IMR-90 (cell line): Measurements from ENCODE around the gene BNIP5. TPM values are rescaled to one million over a fixed set of nuclear protein-coding genes. Genes with fewer than 3 reads are reported as not detected.
A peak's percentile ranks its signal among the peaks of the same experiment; 100 is the strongest.

Source experiments
- ATAC-seq: fragments of 200-7000 bp; cut with Tn5 transposase; 2 replicates; pipeline ENCODE4 v1.9.1; 2020; ENCODE audit warnings: low read depth, mild to moderate bottlenecking, moderate library complexity
- BruUV-seq: library from RNA; stranded (reverse); fragments of 400-500 nt; replicated peaks from 2 replicates; lab custom pipeline; 2021; lab: Mats Ljungman, UMichigan
- CTCF ChIA-PET: fragments of 300-600 bp; formaldehyde crosslinking; extraction: SDS; loops from one replicate; lab custom pipeline; 2021; ENCODE audit warnings: antibody characterized with exemption; lab: Yijun Ruan, JAX
- POLR2A ChIA-PET: fragments of 300-600 bp; sonication (Branson Sonifier 250); formaldehyde crosslinking; loops from one replicate; lab custom pipeline; 2022; ENCODE audit warnings: antibody characterized with exemption; ENCODE audit not compliant: unreplicated experiment; lab: Charles Lee
- DNase-seq: peaks from one replicate; pipeline ENCODE4 v3.0.0; 2013
- H2AFZ ChIP-seq: replicated peaks from 2 replicates; pipeline ENCODE3; 2013; ENCODE audit warnings: low read length, mild to moderate bottlenecking; ENCODE audit not compliant: poor library complexity
- H2AK5ac ChIP-seq: 2 replicates; pipeline ENCODE4 v1.6.1; 2013; ENCODE audit warnings: low read depth, low read length, inconsistent platforms
- H2AK9ac ChIP-seq: replicated peaks from 2 replicates; pipeline ENCODE3; 2013; ENCODE audit warnings: mild to moderate bottlenecking, low read depth, low read length, moderate library complexity; ENCODE audit not compliant: poor library complexity
- H2BK120ac ChIP-seq: 2 replicates; pipeline ENCODE4 v1.6.1; 2013; ENCODE audit warnings: low read depth, low read length, inconsistent platforms
- H2BK15ac ChIP-seq: 3 replicates; pipeline ENCODE4 v1.6.1; 2013; ENCODE audit warnings: low read depth, low read length, inconsistent platforms
- H2BK20ac ChIP-seq: 2 replicates; pipeline ENCODE4 v1.6.1; 2013; ENCODE audit warnings: low read depth, mild to moderate bottlenecking, inconsistent platforms, low read length, moderate library complexity
- H2BK5ac ChIP-seq: 2 replicates; pipeline ENCODE4 v1.6.1; 2013; ENCODE audit warnings: mild to moderate bottlenecking, low read depth, low read length, inconsistent platforms; ENCODE audit not compliant: poor library complexity, severe bottlenecking
- H3K14ac ChIP-seq: replicated peaks from 2 replicates; pipeline ENCODE4 v1.6.1; 2013; ENCODE audit warnings: low read depth, low read length, inconsistent platforms
- H3K18ac ChIP-seq: 2 replicates; pipeline ENCODE4 v1.6.1; 2013; ENCODE audit warnings: low read depth, low read length, control low read depth
- H3K23ac ChIP-seq: 2 replicates; pipeline ENCODE4 v1.6.1; 2013; ENCODE audit warnings: low read depth, low read length, inconsistent platforms
- H3K27ac ChIP-seq: 2 replicates; pipeline ENCODE4 v1.5.1; 2013; ENCODE audit warnings: mild to moderate bottlenecking, control low read depth, low read length; ENCODE audit not compliant: insufficient read depth
- H3K27me3 ChIP-seq: 2 replicates; pipeline ENCODE4 v1.6.1; 2013; ENCODE audit warnings: low read length; ENCODE audit not compliant: control insufficient read depth, insufficient read depth
- H3K36me3 ChIP-seq: 2 replicates; pipeline ENCODE4 v1.6.1; 2013; ENCODE audit warnings: low read length, mixed read lengths; ENCODE audit not compliant: control insufficient read depth, insufficient read depth
- H3K4ac ChIP-seq: 2 replicates; pipeline ENCODE4 v1.6.1; 2013; ENCODE audit warnings: low read depth, low read length, inconsistent platforms
- H3K4me1 ChIP-seq: 2 replicates; pipeline ENCODE4 v1.6.1; 2013; ENCODE audit warnings: low read length, mixed read lengths; ENCODE audit not compliant: control insufficient read depth, insufficient read depth
- H3K4me2 ChIP-seq: 2 replicates; pipeline ENCODE4 v1.6.1; 2013; ENCODE audit warnings: low read depth, mild to moderate bottlenecking, control low read depth, low read length, moderate library complexity
- H3K4me3 ChIP-seq: 2 replicates; pipeline ENCODE4 v1.5.1; 2013; ENCODE audit warnings: low read depth, mild to moderate bottlenecking, control low read depth, low read length, moderate library complexity; ENCODE audit not compliant: insufficient read depth
- H3K56ac ChIP-seq: 2 replicates; pipeline ENCODE4 v1.6.1; 2013; ENCODE audit warnings: low read length, inconsistent platforms; ENCODE audit not compliant: insufficient read depth; ENCODE audit errors: extremely low read depth
- H3K79me1 ChIP-seq, 2 experiments: 2 replicates each; pipeline ENCODE4 v1.6.1; 2013; ENCODE audit warnings: low read length in 2 of 2, inconsistent platforms in 1 of 2, low read depth in 1 of 2
- H3K9ac ChIP-seq: 2 replicates; pipeline ENCODE4 v1.6.1; 2013; ENCODE audit warnings: low read depth, low read length, control low read depth
- H3K9me1 ChIP-seq: 2 replicates; pipeline ENCODE4 v1.6.1; 2013; ENCODE audit warnings: low read length, inconsistent platforms; ENCODE audit not compliant: insufficient read depth
- H3K9me3 ChIP-seq: 2 replicates; pipeline ENCODE4 v1.6.1; 2013; ENCODE audit warnings: low read length; ENCODE audit not compliant: control insufficient read depth, insufficient read depth
- H4K20me1 ChIP-seq: 2 replicates; pipeline ENCODE4 v1.6.1; 2013; ENCODE audit warnings: low read length, inconsistent platforms; ENCODE audit not compliant: insufficient read depth
- H4K5ac ChIP-seq: 2 replicates; pipeline ENCODE4 v1.6.1; 2013; ENCODE audit warnings: mild to moderate bottlenecking, low read depth, low read length, control low read depth
- H4K8ac ChIP-seq, 2 experiments: 2 replicates each; pipeline ENCODE4 v1.6.1; 2013; ENCODE audit warnings: low read depth in 2 of 2, low read length in 2 of 2, control low read depth in 1 of 2, inconsistent platforms in 1 of 2
- H4K91ac ChIP-seq: 2 replicates; pipeline ENCODE4 v1.6.1; 2013; ENCODE audit warnings: low read depth, low read length, inconsistent platforms; ENCODE audit not compliant: insufficient read depth
- CEBPB ChIP-seq: IDR thresholded peaks from 2 replicates; pipeline ENCODE4 v1.6.1; 2012; ENCODE audit warnings: low read depth, low read length, improper control_type of control experiment
- NFE2L2 ChIP-seq: fragments of 150-350 bp; IDR thresholded peaks from 2 replicates; pipeline ENCODE4 v1.6.1; 2016; ENCODE audit warnings: low read depth, mild to moderate bottlenecking, low read length
- WGBS, 2 experiments: methylation state at CpG; one replicate each; pipeline versions ENCODE4 v1.1.5 to v1.1.7; 2013; ENCODE audit warnings: missing lambda C conversion rate in 2 of 2; ENCODE audit not compliant: insufficient read length in 1 of 2; ENCODE audit errors: extremely low coverage in 2 of 2; 5-methylcytosine and 5-hydroxymethylcytosine counted together
- dilution Hi-C: fragments of 300-500 bp; cut with HindIII; formaldehyde crosslinking; loops from one replicate; pipeline ENCODE4 v1.14.3; 2018; ENCODE audit warnings: low sequenced_read_pairs; ENCODE audit not compliant: unreplicated experiment
- in situ Hi-C: fragments of 300-500 bp; cut with MboI; formaldehyde crosslinking; loops from 3 replicates; pipeline ENCODE4 v1.14.3; 2019; ENCODE audit warnings: low sequenced_read_pairs, inconsistent platforms, mixed read lengths
- intact Hi-C: fragments of 100-400 bp; cut with micrococcal nuclease; formaldehyde crosslinking; loops from 2 replicates; pipeline ENCODE4 v1.10.0; 2022
- polyA plus RNA-seq, 3 experiments: library from polyadenylated mRNA; depleted of rRNA; stranded (reverse); fragments of >200 nt; gene quantifications; 2 replicates each; pipeline ENCODE4 v1.2.3, GENCODE V29; 2012; ENCODE audit warnings: low replicate concordance in 1 of 3
- total RNA-seq: library from RNA; depleted of rRNA; stranded (reverse); fragments of >200 nt; gene quantifications from 2 replicates; pipeline ENCODE4 v1.2.3, GENCODE V29; 2012

Gene BNIP5
- total and polyA plus RNA-seq, 2 of the 4 experiments (the other 2 are of a cell fraction): not detected

- Histone ChIP-seq H3K56ac (no peak overlapping the region), H2BK5ac (no peak overlapping the region), H3K9ac (no peak overlapping the region), H3K9me3 (no peaks in the 10 kb centered on the region), H4K8ac (no peak overlapping the region), H3K4me3 (no peak overlapping the region), H3K18ac (no peak overlapping the region), H3K4ac (no peak overlapping the region), H4K20me1 (no peaks in the 10 kb centered on the region), H3K4me2 (no peak overlapping the region), H4K5ac (no peak overlapping the region), H2AK5ac (no peak overlapping the region), H4K91ac (no peak overlapping the region), H2AK9ac (no peak overlapping the region), H3K36me3 (no peaks in the 10 kb centered on the region), H2BK20ac (no peak overlapping the region), H2BK15ac (no peak overlapping the region), H3K14ac (no peak overlapping the region), H3K27me3 (peaks cover 65% of the 10 kb centered on the region), H3K4me1 (no peaks in the 10 kb centered on the region), H2AFZ (no peak overlapping the region), H3K9me1 (no peaks in the 10 kb centered on the region), H3K79me1 (no peaks in the 10 kb centered on the region), H3K27ac (no peak overlapping the region), H3K23ac (no peak overlapping the region), H2BK120ac (no peak overlapping the region)
- ATAC-seq: no peak
- no TSS peak for BruUV-seq
- dilution Hi-C loops (no loop called here), in situ Hi-C loops (no loop called here), intact Hi-C loops (no loop called here)
- ChIA-PET POLR2A (no interaction called here), CTCF (no interaction called here)
- no peak for DNase-seq
- no peak for TF ChIP-seq NFE2L2
- peak; percentile 38; the same call in 1 of the 2 replicates for TF ChIP-seq CEBPB
- 100% methylated on average over 1 of the region's 1 CpG; no CpG with 5 or more reads in 1 of the 2 experiments for WGBS, 2 experiments
Observed at GRCh38 chr6:36283608-36284007, 53.1 kb downstream of the BNIP5 start.
